GM12875 (cell line): ENCODE results near the gene GALNT18.

Experiments used
- H3K4me3 ChIP-seq: one replicate; pipeline ENCODE4 v1.5.1; 2011; ENCODE audit warnings: low read depth, low read length, control low read depth
- TF ChIP-seq, protein P1 (sequence below): IDR thresholded peaks from 2 replicates; pipeline ENCODE4 v1.5.1; 2011; ENCODE audit warnings: low read depth, mild to moderate bottlenecking, control low read depth, inconsistent platforms, low read length, moderate library complexity, borderline replicate concordance; ENCODE audit not compliant: insufficient read depth

Gene GALNT18

DNA sequence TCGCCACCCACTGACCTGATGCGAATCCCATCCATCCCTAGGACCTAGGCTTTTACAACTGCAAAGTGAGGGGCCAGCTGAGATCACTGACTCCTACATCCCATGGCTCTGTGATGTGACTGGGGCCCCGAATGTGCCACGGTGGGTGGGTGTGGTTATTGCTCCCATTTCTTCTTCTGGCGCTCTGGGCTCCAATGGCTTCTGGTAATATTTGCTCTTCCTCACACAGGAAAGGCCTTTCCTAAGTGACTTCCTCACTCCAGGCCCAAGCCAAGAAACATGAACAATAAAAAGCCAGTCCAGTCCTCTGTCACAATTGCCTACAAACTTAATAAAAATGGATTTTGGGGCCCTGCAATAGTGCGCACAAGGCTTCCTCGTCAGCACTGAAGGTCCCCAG is 78.1 kb downstream of the GALNT18 start:
- TF ChIP-seq, protein P1, sequence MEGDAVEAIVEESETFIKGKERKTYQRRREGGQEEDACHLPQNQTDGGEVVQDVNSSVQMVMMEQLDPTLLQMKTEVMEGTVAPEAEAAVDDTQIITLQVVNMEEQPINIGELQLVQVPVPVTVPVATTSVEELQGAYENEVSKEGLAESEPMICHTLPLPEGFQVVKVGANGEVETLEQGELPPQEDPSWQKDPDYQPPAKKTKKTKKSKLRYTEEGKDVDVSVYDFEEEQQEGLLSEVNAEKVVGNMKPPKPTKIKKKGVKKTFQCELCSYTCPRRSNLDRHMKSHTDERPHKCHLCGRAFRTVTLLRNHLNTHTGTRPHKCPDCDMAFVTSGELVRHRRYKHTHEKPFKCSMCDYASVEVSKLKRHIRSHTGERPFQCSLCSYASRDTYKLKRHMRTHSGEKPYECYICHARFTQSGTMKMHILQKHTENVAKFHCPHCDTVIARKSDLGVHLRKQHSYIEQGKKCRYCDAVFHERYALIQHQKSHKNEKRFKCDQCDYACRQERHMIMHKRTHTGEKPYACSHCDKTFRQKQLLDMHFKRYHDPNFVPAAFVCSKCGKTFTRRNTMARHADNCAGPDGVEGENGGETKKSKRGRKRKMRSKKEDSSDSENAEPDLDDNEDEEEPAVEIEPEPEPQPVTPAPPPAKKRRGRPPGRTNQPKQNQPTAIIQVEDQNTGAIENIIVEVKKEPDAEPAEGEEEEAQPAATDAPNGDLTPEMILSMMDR = no peak
- H3K4me3 ChIP-seq = no peak overlapping the region

DNA sequence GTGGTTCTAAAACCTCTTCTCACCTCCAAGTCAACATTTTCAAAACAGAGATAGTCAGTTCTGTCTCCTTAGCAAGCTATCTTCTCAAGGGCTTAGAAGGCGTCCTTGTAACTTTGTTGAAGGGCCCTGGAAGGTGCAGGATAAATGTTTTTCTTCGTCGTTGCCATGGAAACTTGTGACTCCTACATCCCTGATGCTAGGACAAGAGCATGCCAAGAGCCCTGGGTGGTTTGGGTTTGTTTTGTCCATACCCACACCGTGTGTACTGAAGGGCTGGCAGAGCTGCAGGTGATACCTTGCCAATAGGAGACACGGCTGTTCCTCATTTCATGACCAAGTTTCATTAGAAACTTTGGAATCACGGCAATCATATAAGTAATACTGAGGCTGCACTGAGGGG is 81.6 kb downstream of the GALNT18 start:
- TF ChIP-seq, protein P1 = no peak
- H3K4me3 ChIP-seq = no peak overlapping the region

DNA sequence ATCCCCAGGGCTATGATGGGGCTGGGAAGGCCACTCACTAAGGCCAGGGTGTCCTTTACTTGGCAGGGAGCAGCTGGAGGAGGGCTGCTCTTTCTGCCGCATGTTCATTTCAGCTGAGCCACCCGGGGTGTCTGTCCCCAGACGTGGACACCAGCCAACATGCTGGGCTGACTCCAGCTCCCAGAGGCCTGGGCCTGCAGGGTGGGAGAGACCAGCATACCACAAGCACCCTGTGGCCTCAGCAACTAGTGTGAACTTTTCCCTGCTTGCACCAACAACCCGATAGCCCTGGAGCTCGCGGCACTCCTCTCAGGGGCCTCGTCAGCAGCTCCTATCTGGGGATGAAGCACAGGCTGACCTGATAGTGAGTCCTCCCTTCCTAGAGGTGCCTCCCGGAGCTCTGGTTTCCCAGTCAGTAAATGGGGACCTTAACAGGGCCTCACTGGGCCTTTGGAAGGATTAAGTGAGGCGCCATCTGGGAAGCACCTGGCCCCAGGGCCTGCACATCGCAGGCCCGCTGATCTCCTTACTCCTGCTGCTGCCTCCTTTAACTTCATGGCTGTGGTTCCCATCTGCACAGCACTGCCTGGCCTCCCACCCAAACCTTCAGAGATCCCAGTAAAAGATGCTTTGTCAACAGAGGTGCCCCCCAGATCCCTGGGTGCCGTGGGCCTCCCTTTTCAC is 83.4 kb downstream of the GALNT18 start:
- TF ChIP-seq, protein P1 = no peak
- H3K4me3 ChIP-seq = no peak overlapping the region

DNA sequence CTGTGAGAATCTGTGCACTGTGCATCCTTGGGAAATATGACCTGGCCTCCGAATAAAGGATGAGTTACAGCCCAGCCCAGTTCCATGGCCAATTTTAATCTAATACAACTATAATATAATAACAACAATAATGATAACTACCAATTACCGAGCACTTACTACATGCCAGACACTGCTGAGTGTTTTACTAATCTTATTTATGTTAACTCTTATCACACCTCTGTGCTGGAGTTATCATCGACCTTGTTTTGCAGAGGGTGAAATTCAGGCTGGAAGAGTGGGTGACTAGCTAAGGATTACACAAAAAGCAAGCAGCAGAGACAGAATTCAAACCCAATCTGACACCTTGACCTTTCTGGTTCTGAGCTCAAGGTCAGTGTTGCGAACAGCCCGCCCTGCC is 83.9 kb downstream of the GALNT18 start:
- TF ChIP-seq, protein P1 = no peak
- no peak overlapping the region for H3K4me3 ChIP-seq

DNA sequence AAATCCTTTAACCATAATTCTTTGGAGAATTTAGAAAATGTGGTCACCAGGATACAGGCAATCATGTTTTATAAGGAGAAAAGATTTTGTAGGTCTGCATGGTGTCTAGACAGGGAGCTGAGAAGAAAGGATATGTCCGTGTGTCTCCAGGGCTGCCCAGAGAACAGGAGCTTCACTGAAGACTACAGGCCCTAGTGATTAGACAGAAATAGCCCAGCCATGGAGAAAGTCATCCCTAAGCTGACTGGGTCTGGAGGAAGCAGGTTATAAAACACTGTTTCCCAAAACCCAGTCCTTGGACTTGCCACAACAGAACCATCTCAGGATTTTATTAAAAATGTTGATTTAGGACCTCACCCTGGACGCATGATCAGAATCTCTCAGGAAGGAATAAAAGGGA is 84.4 kb downstream of the GALNT18 start:
- TF ChIP-seq, protein P1 = no peak
- no peak overlapping the region for H3K4me3 ChIP-seq

DNA sequence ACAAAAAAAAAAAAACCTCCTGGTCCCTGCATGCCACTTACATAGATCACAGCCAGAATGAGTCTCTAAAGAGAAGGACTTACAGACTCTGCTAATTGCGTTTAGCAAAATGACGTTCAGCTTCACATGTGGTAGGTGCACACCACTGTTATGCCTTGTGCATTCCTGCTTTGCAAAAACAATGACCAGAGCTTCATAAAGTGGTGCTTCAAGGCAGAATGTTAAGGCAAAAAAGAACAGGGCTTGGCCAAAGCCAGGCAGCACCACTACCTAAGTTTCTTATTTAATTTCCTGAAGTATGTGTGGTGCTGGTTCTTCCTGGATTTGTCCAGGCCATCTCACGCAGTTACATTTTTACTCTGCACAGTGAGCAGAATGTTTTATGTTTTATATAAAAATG is 85.2 kb downstream of the GALNT18 start:
- no peak overlapping the region for H3K4me3 ChIP-seq
- TF ChIP-seq, protein P1 = no peak

DNA sequence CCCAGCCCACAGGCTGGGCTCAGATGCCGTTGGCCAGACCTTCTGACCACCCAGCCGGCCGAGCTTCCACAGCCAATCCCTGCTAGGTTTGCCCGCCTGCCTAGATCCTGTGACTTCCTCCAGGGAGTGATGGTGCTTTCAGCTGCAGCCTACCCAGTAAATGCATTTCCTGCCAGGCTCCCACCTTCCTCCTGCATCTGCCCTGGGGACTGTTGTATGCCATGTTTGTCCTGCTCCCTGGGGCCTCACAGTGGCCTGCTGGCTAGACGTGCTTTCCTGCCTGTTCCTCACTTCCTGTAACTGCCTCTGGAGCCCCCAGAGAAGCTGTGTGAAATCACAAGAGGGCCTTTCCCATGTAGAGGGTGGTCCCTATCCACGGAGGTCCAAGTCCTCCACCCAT is 86.2 kb downstream of the GALNT18 start:
- TF ChIP-seq, protein P1 = no peak
- no peak overlapping the region for H3K4me3 ChIP-seq
